Measurements from ENCODE around the gene GTSE1. TPM values are rescaled to one million over a fixed set of nuclear protein-coding genes. Genes with fewer than 3 reads are reported as not detected.

Gene GTSE1
- total and polyA plus RNA-seq, 2 of the 13 experiments (the other 11 are each of a cell fraction or from before 2014, with no cell fraction given): 10.7 to 13.5 TPM

DNA sequence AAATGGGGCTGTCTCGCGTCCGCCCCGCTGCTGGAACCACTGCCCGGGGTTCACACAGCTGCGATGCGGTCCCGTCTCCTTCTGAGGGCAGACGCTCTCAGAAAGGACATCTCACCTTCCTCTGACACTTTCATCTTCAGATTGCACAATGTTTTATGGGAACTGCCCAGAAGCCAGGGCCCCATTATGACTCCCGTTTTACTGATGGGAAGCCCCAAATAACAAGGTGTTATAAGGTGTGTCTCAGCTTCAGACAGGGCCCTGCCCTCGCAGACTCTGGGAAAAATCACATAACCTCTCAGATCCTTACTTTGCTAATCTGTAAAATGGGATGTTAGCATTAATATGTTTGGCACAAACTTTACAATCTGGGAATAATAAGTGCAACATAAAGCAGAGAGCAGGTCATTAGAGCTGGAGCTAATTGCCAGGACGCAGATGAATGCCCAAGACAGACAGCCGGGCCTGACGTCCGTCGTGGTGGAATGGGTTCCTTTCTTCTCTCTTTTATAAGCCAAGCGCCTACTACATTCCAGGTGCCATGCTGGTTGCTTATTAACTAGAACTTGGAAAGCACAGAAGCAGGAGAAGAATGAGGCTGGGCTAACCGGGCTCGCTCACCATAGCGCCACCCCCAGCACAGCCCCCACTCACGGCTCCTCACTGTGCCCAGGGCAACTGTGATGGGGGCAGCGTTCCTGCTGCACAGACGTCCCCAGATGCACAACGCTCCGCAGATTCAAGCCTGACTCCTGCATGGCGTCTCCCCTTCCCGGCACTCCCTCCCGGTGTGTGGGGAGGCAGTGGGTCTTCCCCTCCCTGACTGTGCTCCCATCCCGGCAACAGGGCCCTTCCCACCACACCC lies 82.6 kb downstream of the GTSE1 start (continued):
- no peak for TF ChIP-seq TBP (CRISPR knock-in tag; IDR thresholded peaks at IDR 0.05)
- no peak for TF ChIP-seq ELF3 (CRISPR knock-in tag; IDR thresholded peaks at IDR 0.05)
- peak; percentile 2; the same call in 1 of the 2 replicates for TF ChIP-seq ERF (CRISPR knock-in tag; IDR thresholded peaks at IDR 0.05)
- TF ChIP-seq PHF8 (CRISPR knock-in tag; IDR thresholded peaks at IDR 0.05): no peak
- TF ChIP-seq, protein P1, sequence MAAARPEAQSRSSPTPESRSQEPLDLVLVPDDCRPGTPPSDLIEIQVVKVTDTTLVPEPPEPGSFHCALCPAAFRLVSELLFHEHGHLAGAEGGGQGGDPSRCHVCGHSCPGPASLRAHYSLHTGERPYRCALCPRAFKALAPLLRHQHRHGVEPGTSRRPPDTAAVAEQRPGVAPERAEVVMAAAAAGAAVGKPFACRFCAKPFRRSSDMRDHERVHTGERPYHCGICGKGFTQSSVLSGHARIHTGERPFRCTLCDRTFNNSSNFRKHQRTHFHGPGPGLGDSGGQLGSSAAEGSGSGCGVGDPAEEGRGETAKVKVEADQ (CRISPR knock-in tag; IDR thresholded peaks at IDR 0.05; ENCODE audit: borderline replicate concordance): no peak
- 0 out of 2 replicates have a peak, but pooled peaks have one; percentile 35 for TF ChIP-seq SSRP1 (CRISPR knock-in tag; IDR thresholded peaks at IDR 0.05)
- TF ChIP-seq HNF4A (CRISPR knock-in tag; IDR thresholded peaks at IDR 0.05): 0 out of 2 replicates have a peak, but pooled peaks have one; percentile 13
- no peak for TF ChIP-seq ZNF264 (CRISPR knock-in tag; IDR thresholded peaks at IDR 0.05)
- TF ChIP-seq, protein P2, sequence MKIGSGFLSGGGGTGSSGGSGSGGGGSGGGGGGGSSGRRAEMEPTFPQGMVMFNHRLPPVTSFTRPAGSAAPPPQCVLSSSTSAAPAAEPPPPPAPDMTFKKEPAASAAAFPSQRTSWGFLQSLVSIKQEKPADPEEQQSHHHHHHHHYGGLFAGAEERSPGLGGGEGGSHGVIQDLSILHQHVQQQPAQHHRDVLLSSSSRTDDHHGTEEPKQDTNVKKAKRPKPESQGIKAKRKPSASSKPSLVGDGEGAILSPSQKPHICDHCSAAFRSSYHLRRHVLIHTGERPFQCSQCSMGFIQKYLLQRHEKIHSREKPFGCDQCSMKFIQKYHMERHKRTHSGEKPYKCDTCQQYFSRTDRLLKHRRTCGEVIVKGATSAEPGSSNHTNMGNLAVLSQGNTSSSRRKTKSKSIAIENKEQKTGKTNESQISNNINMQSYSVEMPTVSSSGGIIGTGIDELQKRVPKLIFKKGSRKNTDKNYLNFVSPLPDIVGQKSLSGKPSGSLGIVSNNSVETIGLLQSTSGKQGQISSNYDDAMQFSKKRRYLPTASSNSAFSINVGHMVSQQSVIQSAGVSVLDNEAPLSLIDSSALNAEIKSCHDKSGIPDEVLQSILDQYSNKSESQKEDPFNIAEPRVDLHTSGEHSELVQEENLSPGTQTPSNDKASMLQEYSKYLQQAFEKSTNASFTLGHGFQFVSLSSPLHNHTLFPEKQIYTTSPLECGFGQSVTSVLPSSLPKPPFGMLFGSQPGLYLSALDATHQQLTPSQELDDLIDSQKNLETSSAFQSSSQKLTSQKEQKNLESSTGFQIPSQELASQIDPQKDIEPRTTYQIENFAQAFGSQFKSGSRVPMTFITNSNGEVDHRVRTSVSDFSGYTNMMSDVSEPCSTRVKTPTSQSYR (CRISPR knock-in tag; IDR thresholded peaks at IDR 0.05; ENCODE audit: borderline replicate concordance): peak; percentile 47; the same call in 1 of the 2 replicates
- no peak for TF ChIP-seq ZFP36L2 (CRISPR knock-in tag; IDR thresholded peaks at IDR 0.05)
- 0 out of 2 replicates have a peak, but pooled peaks have one; percentile 41 for TF ChIP-seq RFXAP (CRISPR knock-in tag; IDR thresholded peaks at IDR 0.05; ENCODE audit: borderline replicate concordance)
- TF ChIP-seq RCOR2 (CRISPR knock-in tag; IDR thresholded peaks at IDR 0.05): peak; percentile 79; the same call in 1 of the 2 replicates
- peak; percentile 79 for TF ChIP-seq CEBPB (IDR thresholded peaks at IDR 0.05; ENCODE audit: borderline replicate concordance, low read depth, low read length)
- 0 out of 2 replicates have a peak, but pooled peaks have one; percentile 9 for TF ChIP-seq MYC (CRISPR knock-in tag; IDR thresholded peaks at IDR 0.05; ENCODE audit: borderline replicate concordance)
- peak; percentile 65; the same call in 1 of the 2 replicates for TF ChIP-seq ZSCAN31 (CRISPR knock-in tag; IDR thresholded peaks at IDR 0.05; ENCODE audit: low read depth)
- peak; percentile 74 for TF ChIP-seq POLR2AphosphoS5 (IDR thresholded peaks at IDR 0.05; ENCODE audit: low read depth, low read length)
- no peak for TF ChIP-seq ZNF558 (CRISPR knock-in tag; IDR thresholded peaks at IDR 0.05; ENCODE audit: borderline replicate concordance)
- TF ChIP-seq HNRNPL (IDR thresholded peaks at IDR 0.05; ENCODE audit: low read depth, low read length): 0 out of 2 replicates have a peak, but pooled peaks have one; percentile 75
- TF ChIP-seq, protein P3, sequence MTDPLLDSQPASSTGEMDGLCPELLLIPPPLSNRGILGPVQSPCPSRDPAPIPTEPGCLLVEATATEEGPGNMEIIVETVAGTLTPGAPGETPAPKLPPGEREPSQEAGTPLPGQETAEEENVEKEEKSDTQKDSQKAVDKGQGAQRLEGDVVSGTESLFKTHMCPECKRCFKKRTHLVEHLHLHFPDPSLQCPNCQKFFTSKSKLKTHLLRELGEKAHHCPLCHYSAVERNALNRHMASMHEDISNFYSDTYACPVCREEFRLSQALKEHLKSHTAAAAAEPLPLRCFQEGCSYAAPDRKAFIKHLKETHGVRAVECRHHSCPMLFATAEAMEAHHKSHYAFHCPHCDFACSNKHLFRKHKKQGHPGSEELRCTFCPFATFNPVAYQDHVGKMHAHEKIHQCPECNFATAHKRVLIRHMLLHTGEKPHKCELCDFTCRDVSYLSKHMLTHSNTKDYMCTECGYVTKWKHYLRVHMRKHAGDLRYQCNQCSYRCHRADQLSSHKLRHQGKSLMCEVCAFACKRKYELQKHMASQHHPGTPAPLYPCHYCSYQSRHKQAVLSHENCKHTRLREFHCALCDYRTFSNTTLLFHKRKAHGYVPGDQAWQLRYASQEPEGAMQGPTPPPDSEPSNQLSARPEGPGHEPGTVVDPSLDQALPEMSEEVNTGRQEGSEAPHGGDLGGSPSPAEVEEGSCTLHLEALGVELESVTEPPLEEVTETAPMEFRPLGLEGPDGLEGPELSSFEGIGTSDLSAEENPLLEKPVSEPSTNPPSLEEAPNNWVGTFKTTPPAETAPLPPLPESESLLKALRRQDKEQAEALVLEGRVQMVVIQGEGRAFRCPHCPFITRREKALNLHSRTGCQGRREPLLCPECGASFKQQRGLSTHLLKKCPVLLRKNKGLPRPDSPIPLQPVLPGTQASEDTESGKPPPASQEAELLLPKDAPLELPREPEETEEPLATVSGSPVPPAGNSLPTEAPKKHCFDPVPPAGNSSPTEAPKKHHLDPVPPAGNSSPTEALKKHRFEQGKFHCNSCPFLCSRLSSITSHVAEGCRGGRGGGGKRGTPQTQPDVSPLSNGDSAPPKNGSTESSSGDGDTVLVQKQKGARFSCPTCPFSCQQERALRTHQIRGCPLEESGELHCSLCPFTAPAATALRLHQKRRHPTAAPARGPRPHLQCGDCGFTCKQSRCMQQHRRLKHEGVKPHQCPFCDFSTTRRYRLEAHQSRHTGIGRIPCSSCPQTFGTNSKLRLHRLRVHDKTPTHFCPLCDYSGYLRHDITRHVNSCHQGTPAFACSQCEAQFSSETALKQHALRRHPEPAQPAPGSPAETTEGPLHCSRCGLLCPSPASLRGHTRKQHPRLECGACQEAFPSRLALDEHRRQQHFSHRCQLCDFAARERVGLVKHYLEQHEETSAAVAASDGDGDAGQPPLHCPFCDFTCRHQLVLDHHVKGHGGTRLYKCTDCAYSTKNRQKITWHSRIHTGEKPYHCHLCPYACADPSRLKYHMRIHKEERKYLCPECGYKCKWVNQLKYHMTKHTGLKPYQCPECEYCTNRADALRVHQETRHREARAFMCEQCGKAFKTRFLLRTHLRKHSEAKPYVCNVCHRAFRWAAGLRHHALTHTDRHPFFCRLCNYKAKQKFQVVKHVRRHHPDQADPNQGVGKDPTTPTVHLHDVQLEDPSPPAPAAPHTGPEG (CRISPR knock-in tag; IDR thresholded peaks at IDR 0.05): 0 out of 2 replicates have a peak, but pooled peaks have one; percentile 31

All from HepG2 (cell line).